Colonic mucosa (tissue), 4 donors: Measurements from ENCODE around the gene ELF5. TPM values are rescaled to one million over a fixed set of nuclear protein-coding genes. Genes with fewer than 3 reads are reported as not detected.

Source experiments
- DNase-seq: peaks from one replicate; pipeline ENCODE4 v3.0.0-alpha.2; 2020
- H3K27ac ChIP-seq: fragments of 200-600 bp; one replicate; pipeline ENCODE4 v1.8.0; 2021
- H3K27me3 ChIP-seq: fragments of 200-600 bp; one replicate; pipeline ENCODE4 v1.8.0; 2021
- H3K36me3 ChIP-seq: fragments of 200-600 bp; one replicate; pipeline ENCODE4 v1.8.0; 2021
- H3K4me1 ChIP-seq: fragments of 200-600 bp; one replicate; pipeline ENCODE4 v1.8.0; 2021; ENCODE audit warnings: mild to moderate bottlenecking
- H3K4me3 ChIP-seq: fragments of 200-600 bp; one replicate; pipeline ENCODE4 v1.8.0; 2021
- H3K9ac ChIP-seq, 2 donors: one replicate each; pipeline ENCODE4 v1.7.0; 2013; ENCODE audit warnings: control low read depth in 2 of 2, low read depth in 2 of 2, low read length in 2 of 2
- H3K9me3 ChIP-seq: fragments of 200-600 bp; one replicate; pipeline ENCODE4 v1.8.0; 2021
- intact Hi-C: fragments of 100-400 bp; cut with DNase I; formaldehyde crosslinking; loops from one replicate; pipeline ENCODE4 v1.14.1; 2022
- total RNA-seq, 2 donors: library from RNA; stranded (reverse); fragmentation: NEBNext Ultra II Directional in 1 of 2; extraction: Animal tissue kit (Norgen Biotek cat#: 25700) in 1 of 2; gene quantifications; one replicate each; pipeline ENCODE4 v1.2.1, GENCODE V29; 2021
- TF ChIP-seq, protein P1 (sequence below): fragments of 200-600 bp; IDR thresholded peaks from one replicate; pipeline ENCODE4 v1.8.0; 2022; ENCODE audit warnings: antibody characterized with exemption, mild to moderate bottlenecking
- donor health status: healthy.
- donor health status: DM: no; HTN: no; CAD: no.
- donor health status: DM: no; HTN: no; CAD: no.

ELF5 gene
- total RNA-seq: not detected

DNA sequence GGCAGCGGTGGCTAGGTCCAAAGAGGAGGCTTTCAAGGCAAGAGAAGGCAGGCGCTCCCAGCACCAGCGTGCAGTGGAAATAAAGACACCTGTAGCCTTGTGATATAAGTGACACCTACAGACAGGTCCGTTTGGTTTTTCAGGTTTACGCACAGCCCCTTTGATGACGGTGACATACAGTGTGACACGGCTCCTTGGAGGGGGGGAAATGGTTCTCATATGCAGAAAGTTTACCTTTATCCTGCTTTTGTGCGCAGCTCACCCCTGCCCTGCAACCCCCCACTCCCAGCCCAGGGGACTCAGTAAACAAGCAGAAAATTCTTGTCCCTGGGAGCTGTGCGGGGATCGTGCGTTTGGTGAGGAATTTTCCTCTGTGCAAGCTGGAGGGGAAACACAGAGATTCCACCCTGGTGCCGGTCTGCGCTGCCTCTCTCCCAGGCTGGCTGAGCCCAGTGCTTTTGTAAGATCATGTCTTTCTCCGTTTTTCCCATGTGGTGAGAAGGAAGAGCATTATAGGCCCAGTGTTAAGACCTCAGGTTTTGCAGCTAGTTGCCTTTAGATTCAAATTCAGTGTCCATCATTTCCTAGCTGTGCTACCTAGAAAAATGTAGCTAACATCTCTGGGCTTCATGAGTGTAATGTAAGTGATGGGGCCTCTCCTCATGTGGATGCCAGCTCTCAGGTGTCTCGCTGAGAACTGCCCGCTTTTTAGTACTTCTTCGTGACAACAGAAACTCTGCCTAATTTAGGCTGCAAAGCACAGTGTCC, at the start of gene ELF5:
ELF5 (minus strand) TSS at position 113 of the 768 bp plus-strand sequence. CDS start 8,045 bp downstream, outside the sequence.
- Histone ChIP-seq H3K27me3 (no peaks in the 10 kb centered on the region), H3K9ac (no peak within 1 kb of the TSS), H3K9me3 (no peaks in the 10 kb centered on the region), H3K4me1 (no peaks in the 10 kb centered on the region), H3K36me3 (no peaks in the 10 kb centered on the region), H3K4me3 (no peak within 1 kb of the TSS), H3K27ac (no peak within 1 kb of the TSS)
- TF ChIP-seq, protein P1, sequence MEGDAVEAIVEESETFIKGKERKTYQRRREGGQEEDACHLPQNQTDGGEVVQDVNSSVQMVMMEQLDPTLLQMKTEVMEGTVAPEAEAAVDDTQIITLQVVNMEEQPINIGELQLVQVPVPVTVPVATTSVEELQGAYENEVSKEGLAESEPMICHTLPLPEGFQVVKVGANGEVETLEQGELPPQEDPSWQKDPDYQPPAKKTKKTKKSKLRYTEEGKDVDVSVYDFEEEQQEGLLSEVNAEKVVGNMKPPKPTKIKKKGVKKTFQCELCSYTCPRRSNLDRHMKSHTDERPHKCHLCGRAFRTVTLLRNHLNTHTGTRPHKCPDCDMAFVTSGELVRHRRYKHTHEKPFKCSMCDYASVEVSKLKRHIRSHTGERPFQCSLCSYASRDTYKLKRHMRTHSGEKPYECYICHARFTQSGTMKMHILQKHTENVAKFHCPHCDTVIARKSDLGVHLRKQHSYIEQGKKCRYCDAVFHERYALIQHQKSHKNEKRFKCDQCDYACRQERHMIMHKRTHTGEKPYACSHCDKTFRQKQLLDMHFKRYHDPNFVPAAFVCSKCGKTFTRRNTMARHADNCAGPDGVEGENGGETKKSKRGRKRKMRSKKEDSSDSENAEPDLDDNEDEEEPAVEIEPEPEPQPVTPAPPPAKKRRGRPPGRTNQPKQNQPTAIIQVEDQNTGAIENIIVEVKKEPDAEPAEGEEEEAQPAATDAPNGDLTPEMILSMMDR: no peak
- intact Hi-C loops: loop anchor here (2.0 to 5.0 kb wide), 2 partner anchors 71 to 378 kb away; no protein-coding TSS in a partner anchor
- DNase-seq: no peak

DNA sequence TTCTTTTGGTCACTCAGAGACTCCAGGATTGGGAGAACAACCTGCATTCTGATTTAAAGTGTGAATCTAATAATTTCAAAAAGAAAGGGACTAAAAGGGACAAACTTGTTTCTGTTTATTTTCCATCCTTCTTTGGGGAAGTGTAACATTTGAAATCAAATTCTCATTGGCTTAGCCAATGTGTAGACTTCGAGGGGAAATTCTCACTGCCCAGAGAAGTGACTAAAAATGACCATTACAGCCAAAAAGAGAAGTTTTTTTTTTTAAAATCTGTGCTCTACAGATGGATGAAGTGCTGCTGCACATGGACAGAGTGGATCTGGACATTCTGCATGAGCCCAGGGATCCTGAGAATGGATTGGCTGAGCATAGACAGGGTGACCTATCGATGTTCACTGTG, 49.4 kb upstream of the ELF5 start:
- Histone ChIP-seq H3K27ac (no peak overlapping the region), H3K27me3 (no peaks in the 10 kb centered on the region), H3K9me3 (no peaks in the 10 kb centered on the region), H3K4me3 (no peak overlapping the region), H3K9ac (no peak overlapping the region), H3K4me1 (no peaks in the 10 kb centered on the region), H3K36me3 (no peaks in the 10 kb centered on the region)
- TF ChIP-seq, protein P1: no peak
- DNase-seq: no peak
- intact Hi-C loops: no loop called here

DNA sequence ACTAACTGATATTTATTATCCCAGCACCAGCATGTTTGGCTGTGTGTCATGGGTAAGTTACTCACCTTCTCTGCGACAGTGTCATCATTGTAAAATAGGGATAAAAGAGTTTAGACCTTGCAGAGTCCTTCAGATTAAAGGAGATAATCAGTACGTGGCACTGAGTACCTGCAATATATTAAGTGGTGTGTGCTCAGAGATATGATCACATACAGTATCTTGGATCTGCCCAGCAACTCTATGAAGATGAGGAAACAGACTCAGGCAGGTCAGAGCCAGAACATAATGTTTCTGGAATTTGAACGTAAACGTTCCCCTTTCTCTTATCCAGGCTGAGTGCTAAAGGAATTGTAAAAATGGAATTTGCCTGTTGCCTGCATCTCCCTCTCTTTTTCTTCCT, 46.9 kb upstream of the ELF5 start:
- Histone ChIP-seq H3K27me3 (no peaks in the 10 kb centered on the region), H3K4me3 (no peak overlapping the region), H3K9ac (no peak overlapping the region), H3K4me1 (no peaks in the 10 kb centered on the region), H3K9me3 (no peaks in the 10 kb centered on the region), H3K27ac (no peak overlapping the region), H3K36me3 (no peaks in the 10 kb centered on the region)
- DNase-seq: no peak
- intact Hi-C loops: no loop called here
- TF ChIP-seq, protein P1: no peak

DNA sequence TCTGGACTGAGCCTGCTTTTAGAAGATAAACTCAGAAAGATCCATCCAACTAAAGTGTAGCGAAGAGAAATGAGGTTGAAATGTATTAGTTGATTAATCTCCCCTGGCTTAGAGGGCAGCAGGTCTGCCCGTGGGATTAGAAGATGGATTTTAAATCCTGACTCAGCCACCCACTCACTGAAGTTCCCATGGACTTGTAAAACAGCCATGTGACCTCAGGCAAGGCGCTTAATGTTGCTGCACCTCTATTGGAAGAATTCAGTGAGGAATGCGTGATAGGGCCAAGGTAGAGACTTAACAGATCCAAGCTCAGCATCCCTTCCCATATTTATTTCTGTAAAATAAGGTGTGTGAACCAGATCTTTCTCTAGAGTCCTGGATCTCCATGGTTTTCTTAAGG, 45.1 kb upstream of the ELF5 start:
- DNase-seq: no peak
- TF ChIP-seq, protein P1: no peak
- H3K27ac ChIP-seq: no peak overlapping the region
- no peaks in the 10 kb centered on the region for H3K4me1 ChIP-seq
- H3K9ac ChIP-seq: no peak overlapping the region
- intact Hi-C loops: no loop called here
- H3K9me3 ChIP-seq: no peaks in the 10 kb centered on the region
- no peaks in the 10 kb centered on the region for H3K36me3 ChIP-seq
- no peaks in the 10 kb centered on the region for H3K27me3 ChIP-seq
- no peak overlapping the region for H3K4me3 ChIP-seq

DNA sequence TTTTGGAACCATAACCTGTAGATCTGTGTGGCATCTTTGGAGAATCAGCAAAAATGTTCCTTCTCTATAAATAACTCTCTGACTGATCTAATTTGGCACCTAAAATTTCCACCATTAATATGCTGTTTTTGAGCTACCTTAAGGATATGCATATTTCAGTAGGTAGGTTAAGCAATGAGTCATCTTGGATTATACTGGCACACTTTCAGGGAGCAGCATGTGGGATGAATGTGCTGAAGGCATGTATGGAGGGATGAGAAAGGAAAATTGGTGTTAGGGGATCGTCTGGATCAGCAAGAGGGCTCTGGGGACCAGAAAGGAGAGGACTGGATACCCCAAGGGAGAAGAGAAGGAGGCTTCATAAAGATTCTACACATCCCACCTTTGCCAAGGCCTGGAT, 44.6 kb upstream of the ELF5 start:
- Histone ChIP-seq H3K36me3 (no peaks in the 10 kb centered on the region), H3K9ac (no peak overlapping the region), H3K27me3 (no peaks in the 10 kb centered on the region), H3K9me3 (no peaks in the 10 kb centered on the region), H3K4me3 (no peak overlapping the region), H3K4me1 (no peaks in the 10 kb centered on the region), H3K27ac (no peak overlapping the region)
- no peak for DNase-seq
- TF ChIP-seq, protein P1: no peak
- intact Hi-C loops: no loop called here
